ENCODE results near the gene PCDHB1.
"Not testable (repeated sequence)": the region's sequence is repeated elsewhere in the genome, so short reads cannot be mapped to it uniquely, and the experiment has no call there.

Gene PCDHB1

DNA sequence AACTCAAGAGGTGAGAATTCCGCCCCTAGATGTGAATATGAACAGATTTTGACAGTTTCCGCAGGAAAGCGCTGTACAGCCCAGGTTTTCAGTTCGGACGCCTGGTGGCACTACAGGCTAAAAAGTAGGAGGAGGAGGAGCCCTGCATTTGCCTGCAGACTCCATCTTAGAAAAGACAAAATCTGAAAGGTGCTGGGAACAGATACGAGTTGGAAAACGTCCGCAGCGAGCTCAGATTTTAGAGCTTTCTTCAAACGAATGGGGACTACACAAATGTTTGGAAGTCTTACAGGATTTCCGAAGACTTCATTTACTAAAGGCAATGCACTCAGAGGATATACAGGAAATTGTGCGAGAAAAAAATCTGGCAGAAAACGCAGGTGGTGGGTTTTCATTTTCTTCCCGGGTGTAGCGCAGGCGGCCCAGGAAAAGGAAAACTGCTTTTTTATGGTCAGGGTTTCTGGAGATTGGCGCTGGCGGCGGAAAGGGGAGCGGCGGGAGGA lies 33.4 kb downstream of the PCDHB1 start:
- DNase-seq = peak; percentile 33

DNA sequence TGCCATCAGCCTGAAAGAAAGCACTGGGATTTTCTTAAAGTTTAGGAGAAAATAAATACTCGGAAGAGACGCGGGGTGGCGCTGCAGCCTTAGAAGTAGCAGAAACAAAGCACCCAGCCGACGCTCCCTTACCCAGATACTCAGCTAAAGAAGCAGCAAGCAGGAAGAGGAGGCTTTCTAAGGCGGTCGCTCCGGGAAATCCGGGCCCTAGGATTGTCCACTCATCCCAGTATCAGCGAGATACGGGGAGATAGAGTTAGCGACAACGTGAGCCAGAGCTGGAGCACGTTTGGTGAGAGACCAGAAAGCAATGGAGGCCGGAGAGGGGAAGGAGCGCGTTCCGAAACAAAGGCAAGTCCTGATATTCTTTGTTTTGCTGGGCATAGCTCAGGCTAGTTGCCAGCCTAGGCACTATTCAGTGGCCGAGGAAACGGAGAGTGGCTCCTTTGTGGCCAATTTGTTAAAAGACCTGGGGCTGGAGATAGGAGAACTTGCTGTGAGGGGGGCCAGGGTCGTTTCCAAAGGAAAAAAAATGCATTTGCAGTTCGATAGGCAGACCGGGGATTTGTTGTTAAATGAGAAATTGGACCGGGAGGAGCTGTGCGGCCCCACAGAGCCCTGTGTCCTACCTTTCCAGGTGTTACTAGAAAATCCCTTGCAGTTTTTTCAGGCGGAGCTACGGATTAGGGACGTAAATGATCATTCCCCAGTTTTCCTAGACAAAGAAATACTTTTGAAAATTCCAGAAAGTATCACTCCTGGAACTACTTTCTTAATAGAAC lies 43.5 kb downstream of the PCDHB1 start, which contains the start of gene PCDHB2:
Gene PCDHB2, plus strand, starts transcription at position 135 of the 782 bp plus-strand sequence. Its CDS starts 176 bp downstream, at position 311.
- peak; percentile 64 for DNase-seq

DNA sequence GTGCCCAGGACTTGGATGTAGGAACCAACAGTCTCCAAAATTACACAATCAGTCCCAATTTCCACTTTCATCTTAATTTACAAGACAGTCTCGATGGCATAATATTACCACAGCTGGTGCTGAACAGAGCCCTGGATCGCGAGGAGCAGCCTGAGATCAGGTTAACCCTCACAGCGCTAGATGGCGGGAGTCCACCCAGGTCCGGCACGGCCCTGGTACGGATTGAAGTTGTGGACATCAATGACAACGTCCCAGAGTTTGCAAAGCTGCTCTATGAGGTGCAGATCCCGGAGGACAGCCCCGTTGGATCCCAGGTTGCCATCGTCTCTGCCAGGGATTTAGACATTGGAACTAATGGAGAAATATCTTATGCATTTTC lies 44.1 kb downstream of the PCDHB1 start:
- DNase-seq = no peak

DNA sequence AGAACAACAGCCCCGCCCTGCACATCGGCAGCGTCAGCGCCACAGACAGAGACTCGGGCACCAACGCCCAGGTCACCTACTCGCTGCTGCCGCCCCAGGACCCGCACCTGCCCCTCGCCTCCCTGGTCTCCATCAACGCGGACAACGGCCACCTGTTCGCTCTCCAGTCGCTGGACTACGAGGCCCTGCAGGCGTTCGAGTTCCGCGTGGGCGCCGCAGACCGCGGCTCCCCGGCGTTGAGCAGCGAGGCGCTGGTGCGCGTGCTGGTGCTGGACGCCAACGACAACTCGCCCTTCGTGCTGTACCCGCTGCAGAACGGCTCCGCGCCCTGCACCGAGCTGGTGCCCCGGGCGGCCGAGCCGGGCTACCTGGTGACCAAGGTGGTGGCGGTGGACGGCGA lies 45.0 kb downstream of the PCDHB1 start:
- not testable (repeated sequence) for DNase-seq

DNA sequence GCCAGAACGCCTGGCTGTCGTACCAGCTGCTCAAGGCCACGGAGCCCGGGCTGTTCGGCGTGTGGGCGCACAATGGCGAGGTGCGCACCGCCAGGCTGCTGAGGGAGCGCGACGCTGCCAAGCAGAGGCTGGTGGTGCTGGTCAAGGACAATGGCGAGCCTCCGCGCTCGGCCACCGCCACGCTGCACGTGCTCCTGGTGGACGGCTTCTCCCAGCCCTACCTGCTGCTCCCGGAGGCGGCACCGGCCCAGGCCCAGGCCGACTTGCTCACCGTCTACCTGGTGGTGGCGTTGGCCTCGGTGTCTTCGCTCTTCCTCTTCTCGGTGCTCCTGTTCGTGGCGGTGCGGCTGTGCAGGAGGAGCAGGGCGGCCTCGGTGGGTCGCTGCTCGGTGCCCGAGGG lies 45.4 kb downstream of the PCDHB1 start:
- not testable (repeated sequence) for DNase-seq

DNA sequence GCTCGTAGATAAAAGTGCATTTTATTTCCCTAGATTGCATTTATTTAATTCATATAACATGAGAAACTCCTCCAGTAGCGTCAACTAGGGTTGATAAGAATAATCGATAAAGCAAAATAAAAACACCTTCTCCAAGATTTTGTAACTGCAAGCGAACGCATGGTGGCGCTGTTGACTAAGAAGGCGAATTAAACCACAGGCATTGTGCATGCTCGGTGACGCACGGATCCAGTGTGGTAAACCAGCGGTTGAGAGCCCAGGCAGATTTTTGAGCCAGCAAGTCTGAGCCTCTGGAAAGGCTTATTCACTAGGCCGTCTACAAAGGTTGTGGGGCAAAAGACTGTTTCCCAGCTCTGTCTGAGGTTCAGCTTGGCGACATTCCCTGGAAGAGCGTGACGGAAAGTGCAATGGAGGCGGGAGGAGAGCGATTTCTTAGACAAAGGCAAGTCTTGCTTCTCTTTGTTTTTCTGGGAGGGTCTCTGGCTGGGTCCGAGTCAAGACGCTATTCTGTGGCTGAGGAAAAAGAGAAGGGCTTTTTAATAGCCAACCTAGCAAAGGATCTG lies 49.1 kb downstream of the PCDHB1 start, which contains the start of gene PCDHB3:
Gene PCDHB3, plus strand, starts transcription at position 231 of the 563 bp plus-strand sequence. Its CDS starts 177 bp downstream, at position 408.
- DNase-seq = no peak

DNA sequence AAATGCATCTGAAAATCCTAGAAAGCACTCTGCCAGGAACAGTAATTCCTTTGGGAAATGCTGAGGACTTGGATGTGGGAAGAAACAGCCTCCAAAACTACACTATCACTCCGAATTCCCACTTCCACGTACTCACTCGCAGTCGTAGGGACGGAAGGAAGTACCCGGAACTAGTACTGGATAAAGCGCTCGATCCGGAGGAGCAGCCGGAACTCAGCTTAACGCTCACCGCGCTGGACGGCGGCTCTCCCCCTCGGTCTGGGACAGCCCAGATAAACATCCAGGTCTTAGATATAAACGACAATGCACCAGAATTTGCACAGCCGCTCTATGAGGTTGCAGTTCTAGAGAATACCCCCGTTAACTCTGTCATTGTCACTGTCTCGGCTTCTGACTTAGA lies 49.9 kb downstream of the PCDHB1 start:
- no peak for DNase-seq

DNA sequence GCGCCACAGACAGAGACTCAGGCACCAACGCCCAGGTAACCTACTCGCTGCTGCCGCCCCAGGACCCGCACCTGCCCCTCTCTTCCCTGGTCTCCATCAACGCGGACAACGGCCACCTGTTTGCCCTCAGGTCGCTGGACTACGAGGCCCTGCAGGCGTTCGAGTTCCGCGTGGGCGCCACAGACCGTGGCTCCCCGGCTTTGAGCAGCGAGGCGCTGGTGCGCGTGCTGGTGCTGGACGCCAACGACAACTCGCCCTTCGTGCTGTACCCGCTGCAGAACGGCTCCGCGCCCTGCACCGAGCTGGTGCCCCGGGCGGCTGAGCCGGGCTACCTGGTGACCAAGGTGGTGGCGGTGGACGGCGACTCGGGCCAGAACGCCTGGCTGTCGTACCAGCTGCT lies 50.9 kb downstream of the PCDHB1 start:
- DNase-seq = not testable (repeated sequence)

DNA sequence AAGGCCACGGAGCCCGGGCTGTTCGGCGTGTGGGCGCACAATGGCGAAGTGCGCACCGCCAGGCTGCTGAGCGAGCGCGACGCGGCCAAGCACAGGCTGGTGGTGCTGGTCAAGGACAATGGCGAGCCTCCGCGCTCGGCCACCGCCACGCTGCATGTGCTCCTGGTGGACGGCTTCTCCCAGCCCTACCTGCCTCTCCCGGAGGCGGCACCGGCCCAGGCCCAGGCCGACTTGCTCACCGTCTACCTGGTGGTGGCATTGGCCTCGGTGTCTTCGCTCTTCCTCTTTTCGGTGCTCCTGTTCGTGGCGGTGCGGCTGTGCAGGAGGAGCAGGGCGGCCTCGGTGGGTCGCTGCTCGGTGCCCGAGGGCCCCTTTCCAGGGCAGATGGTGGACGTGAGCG lies 51.3 kb downstream of the PCDHB1 start:
- not testable (repeated sequence) for DNase-seq

DNA sequence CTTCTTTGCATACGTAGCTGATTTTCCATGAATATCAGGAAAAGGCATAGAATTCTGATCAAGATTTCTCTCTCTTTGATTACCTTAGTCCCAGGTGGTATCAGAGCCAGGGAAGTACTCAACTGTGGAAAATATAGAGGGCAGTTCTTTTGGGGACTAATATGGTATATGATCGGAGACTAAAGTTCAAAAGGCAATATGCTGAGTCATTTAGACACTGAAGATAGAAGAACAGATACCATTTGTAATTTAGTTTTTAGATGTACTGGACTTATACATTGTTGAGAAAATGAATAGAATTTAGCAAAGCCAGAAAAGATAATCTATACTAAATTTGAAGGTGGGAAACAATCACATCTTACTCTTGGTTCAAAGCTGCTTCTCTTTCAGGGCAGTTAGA lies 54.2 kb downstream of the PCDHB1 start:
- DNase-seq = no peak
